ENCODE measurements around the gene PLEKHG1. TPM values are rescaled to one million over a fixed set of nuclear protein-coding genes. Genes with fewer than 3 reads are reported as not detected.

The PLEKHG1 gene
- total RNA-seq, 1 donor from 2014 or later, result 135 TPM

GRCh38 chr6:150579611-150580010, 20.1 kb upstream of the PLEKHG1 start:
- H3K4me1 Mint-ChIP-seq (ENCODE audit: unreplicated experiment), result peaks cover 13% of the 10 kb centered on the region
- no peak overlapping the region for H3K4me3 Mint-ChIP-seq (ENCODE audit: unreplicated experiment)
- no peaks in the 10 kb centered on the region for H3K36me3 Mint-ChIP-seq (ENCODE audit: low read depth, unreplicated experiment)
- TF ChIP-seq CTCF (IDR thresholded peaks at IDR 0.05; ENCODE audit: unreplicated experiment), result no peak
- no peaks in the 10 kb centered on the region for H3K9me3 Mint-ChIP-seq (ENCODE audit: unreplicated experiment)
- peaks cover 6% of the 10 kb centered on the region for H3K27me3 Mint-ChIP-seq (ENCODE audit: unreplicated experiment)
- H3K27ac Mint-ChIP-seq (ENCODE audit: unreplicated experiment), result no peak overlapping the region
- DNase-seq (ENCODE audit: low spot score), result no peak

- peaks cover 12% of the 10 kb centered on the region for H3K4me1 Mint-ChIP-seq (ENCODE audit: unreplicated experiment)
- no peak overlapping the region for H3K4me3 Mint-ChIP-seq (ENCODE audit: unreplicated experiment)
- H3K36me3 Mint-ChIP-seq (ENCODE audit: low read depth, unreplicated experiment), result no peaks in the 10 kb centered on the region
- DNase-seq (ENCODE audit: low spot score), result no peak
- no peak overlapping the region for H3K27ac Mint-ChIP-seq (ENCODE audit: unreplicated experiment)
- no peaks in the 10 kb centered on the region for H3K9me3 Mint-ChIP-seq (ENCODE audit: unreplicated experiment)
- no peak for TF ChIP-seq CTCF (IDR thresholded peaks at IDR 0.05; ENCODE audit: unreplicated experiment)
- peaks cover 6% of the 10 kb centered on the region for H3K27me3 Mint-ChIP-seq (ENCODE audit: unreplicated experiment)
Observed at GRCh38 chr6:150580489-150580888, 19.2 kb upstream of the PLEKHG1 start.

- Mint-ChIP-seq H3K27ac (ENCODE audit: unreplicated experiment) (no peak overlapping the region), H3K4me1 (ENCODE audit: unreplicated experiment) (no peaks in the 10 kb centered on the region), H3K4me3 (ENCODE audit: unreplicated experiment) (no peak overlapping the region), H3K36me3 (ENCODE audit: low read depth, unreplicated experiment) (no peaks in the 10 kb centered on the region), H3K27me3 (ENCODE audit: unreplicated experiment) (no peaks in the 10 kb centered on the region), H3K9me3 (ENCODE audit: unreplicated experiment) (no peaks in the 10 kb centered on the region)
- TF ChIP-seq CTCF (IDR thresholded peaks at IDR 0.05; ENCODE audit: unreplicated experiment), result no peak
- no peak for DNase-seq (ENCODE audit: low spot score)
Observed at GRCh38 chr6:150584065-150584464, 15.6 kb upstream of the PLEKHG1 start.

GRCh38 chr6:150584596-150584995, 15.1 kb upstream of the PLEKHG1 start:
- TF ChIP-seq CTCF (IDR thresholded peaks at IDR 0.05; ENCODE audit: unreplicated experiment), result no peak
- Mint-ChIP-seq H3K27me3 (ENCODE audit: unreplicated experiment) (no peaks in the 10 kb centered on the region), H3K4me1 (ENCODE audit: unreplicated experiment) (no peaks in the 10 kb centered on the region), H3K4me3 (ENCODE audit: unreplicated experiment) (no peak overlapping the region), H3K9me3 (ENCODE audit: unreplicated experiment) (no peaks in the 10 kb centered on the region), H3K36me3 (ENCODE audit: low read depth, unreplicated experiment) (no peaks in the 10 kb centered on the region), H3K27ac (ENCODE audit: unreplicated experiment) (no peak overlapping the region)
- DNase-seq (ENCODE audit: low spot score), result no peak

GRCh38 chr6:150586850-150587359, 12.8 kb upstream of the PLEKHG1 start:
- H3K4me3 Mint-ChIP-seq (ENCODE audit: unreplicated experiment), result no peak overlapping the region
- no peaks in the 10 kb centered on the region for H3K4me1 Mint-ChIP-seq (ENCODE audit: unreplicated experiment)
- H3K27me3 Mint-ChIP-seq (ENCODE audit: unreplicated experiment), result no peaks in the 10 kb centered on the region
- no peak overlapping the region for H3K27ac Mint-ChIP-seq (ENCODE audit: unreplicated experiment)
- no peaks in the 10 kb centered on the region for H3K36me3 Mint-ChIP-seq (ENCODE audit: low read depth, unreplicated experiment)
- no peak for DNase-seq (ENCODE audit: low spot score)
- H3K9me3 Mint-ChIP-seq (ENCODE audit: unreplicated experiment), result no peaks in the 10 kb centered on the region
- no peak for TF ChIP-seq CTCF (IDR thresholded peaks at IDR 0.05; ENCODE audit: unreplicated experiment)

Measured in endothelial cell (in vitro differentiated cells).